Measurements from ENCODE around the gene HOXB7. TPM values are rescaled to one million over a fixed set of nuclear protein-coding genes. Genes with fewer than 3 reads are reported as not detected.

Gene HOXB7
- total and polyA plus RNA-seq, 2 of the 13 experiments (the other 11 are each of a cell fraction or from before 2014, with no cell fraction given) = 0.04 TPM; not detected in 1

GRCh38 chr17:48636177-48637018, 25.6 kb upstream of the HOXB7 start (continued):
- TF ChIP-seq TIGD3 (CRISPR knock-in tag; IDR thresholded peaks at IDR 0.05; ENCODE audit: borderline replicate concordance) (no peak), SKIL (CRISPR knock-in tag; IDR thresholded peaks at IDR 0.05; ENCODE audit: borderline replicate concordance) (no peak), PBX2 (CRISPR knock-in tag; IDR thresholded peaks at IDR 0.05) (no peak), CBX2 (IDR thresholded peaks at IDR 0.05; ENCODE audit: low read depth, low read length) (no peak), CBX2 (CRISPR knock-in tag; IDR thresholded peaks at IDR 0.05; ENCODE audit: low read depth) (peak; percentile 90; the same call in 1 of the 2 replicates), NFRKB (IDR thresholded peaks at IDR 0.05) (no peak), ZNF558 (CRISPR knock-in tag; IDR thresholded peaks at IDR 0.05; ENCODE audit: borderline replicate concordance) (no peak), TBX3 (IDR thresholded peaks at IDR 0.05; ENCODE audit: borderline replicate concordance) (no peak), ZNF792 (CRISPR knock-in tag; IDR thresholded peaks at IDR 0.05) (0 out of 2 replicates have a peak, but pooled peaks have one; percentile 61), GPBP1L1 (CRISPR knock-in tag; IDR thresholded peaks at IDR 0.05) (no peak), THYN1 (CRISPR knock-in tag; IDR thresholded peaks at IDR 0.05; ENCODE audit: borderline replicate concordance, low read depth) (no peak), PCBP1 (IDR thresholded peaks at IDR 0.05; ENCODE audit: borderline replicate concordance, low read depth, low read length) (0 out of 2 replicates have a peak, but pooled peaks have one; percentile 45), ZNF484 (CRISPR knock-in tag; IDR thresholded peaks at IDR 0.05; ENCODE audit: borderline replicate concordance, low read depth) (no peak), DNMT3B (CRISPR knock-in tag; conservative IDR thresholded peaks at IDR 0.05) (no peak), ZNF83 (CRISPR knock-in tag; IDR thresholded peaks at IDR 0.05; ENCODE audit: borderline replicate concordance) (no peak), ZSCAN12 (CRISPR knock-in tag; IDR thresholded peaks at IDR 0.05) (peak; percentile 35; the same call in 1 of the 2 replicates), MTF2 (CRISPR knock-in tag; IDR thresholded peaks at IDR 0.05; ENCODE audit: borderline replicate concordance) (peak; percentile 99; the same call in 1 of the 2 replicates), ZNF430 (CRISPR knock-in tag; IDR thresholded peaks at IDR 0.05) (no peak), ZNF496 (CRISPR knock-in tag; IDR thresholded peaks at IDR 0.05; ENCODE audit: insufficient replicate concordance) (no peak), MXD3 (CRISPR knock-in tag; IDR thresholded peaks at IDR 0.05) (0 out of 2 replicates have a peak, but pooled peaks have one; percentile 63), RBAK (CRISPR knock-in tag; IDR thresholded peaks at IDR 0.05) (0 out of 2 replicates have a peak, but pooled peaks have one; percentile 28), NFYB (CRISPR knock-in tag; IDR thresholded peaks at IDR 0.05) (peak; percentile 11; the same call in 1 of the 2 replicates), ZBTB8A (CRISPR knock-in tag; IDR thresholded peaks at IDR 0.05; ENCODE audit: borderline replicate concordance, low read depth) (no peak)

All from HepG2 (cell line).